HepG2 (cell line): ENCODE data around the gene SHROOM1. TPM values are rescaled to one million over a fixed set of nuclear protein-coding genes. Genes with fewer than 3 reads are reported as not detected.
A peak's percentile ranks its signal among the peaks of the same experiment; 100 is the strongest.

Experiments
- ASH2L ChIP-seq: fragments of 300-600, 200-600 bp; sonication (generic); IDR thresholded peaks from 2 replicates; pipeline ENCODE4 v1.7.0; 2017; ENCODE audit warnings: low read depth, mild to moderate bottlenecking, moderate library complexity, mixed read lengths, low read length; ENCODE audit not compliant: insufficient read length
- CCDC6 ChIP-seq: sonication (generic); formaldehyde crosslinking; IDR thresholded peaks from 2 replicates; pipeline ENCODE4 v1.8.1; 2022; ENCODE audit warnings: mild to moderate bottlenecking, missing genetic modification reagents, moderate library complexity
- CEBPB ChIP-seq: IDR thresholded peaks from 2 replicates; pipeline ENCODE4 v1.6.1; 2011; ENCODE audit warnings: low read depth, low read length, improper control_type of control experiment, borderline replicate concordance
- EP300 ChIP-seq, 3 experiments: sonication (generic) in 1 of 3; formaldehyde crosslinking in 1 of 3; IDR thresholded peaks; 2 replicates each; pipeline versions ENCODE4 v1.5.1 to v1.6.1; 2011 to 2020; ENCODE audit warnings: low read depth in 2 of 3, low read length in 2 of 3, borderline replicate concordance in 1 of 3, improper control_type of control experiment in 1 of 3, mild to moderate bottlenecking in 1 of 3, missing genetic modification reagents in 1 of 3, moderate library complexity in 1 of 3
- HDAC1 ChIP-seq: sonication (generic); formaldehyde crosslinking; IDR thresholded peaks from 2 replicates; pipeline ENCODE4 v1.5.1; 2020; ENCODE audit warnings: mild to moderate bottlenecking, missing genetic modification reagents
- HES4 ChIP-seq: sonication (generic); formaldehyde crosslinking; IDR thresholded peaks from 2 replicates; pipeline ENCODE4 v1.9.0; 2021; ENCODE audit warnings: mild to moderate bottlenecking, missing genetic modification reagents, borderline replicate concordance
- KDM6A ChIP-seq: IDR thresholded peaks from 2 replicates; pipeline ENCODE4 v1.6.1; 2016; ENCODE audit warnings: low read depth
- NCOA2 ChIP-seq: sonication (generic); formaldehyde crosslinking; IDR thresholded peaks from 2 replicates; pipeline ENCODE4 v1.8.0; 2022; ENCODE audit warnings: inconsistent platforms
- PAF1 ChIP-seq: IDR thresholded peaks from 2 replicates; pipeline ENCODE4 v1.6.1; 2016; ENCODE audit warnings: missing genetic modification reagents, missing compliant biosample characterization
- SRF ChIP-seq: IDR thresholded peaks from 2 replicates; pipeline ENCODE4 v1.6.1; 2011; ENCODE audit warnings: mild to moderate bottlenecking, low read depth, low read length, moderate library complexity
- STAT5B ChIP-seq: sonication (generic); formaldehyde crosslinking; IDR thresholded peaks from 2 replicates; pipeline ENCODE4 v1.4.0; 2020; ENCODE audit warnings: missing genetic modification reagents
- TARDBP ChIP-seq: sonication (generic); formaldehyde crosslinking; IDR thresholded peaks from 2 replicates; pipeline ENCODE4 v1.8.0; 2022; ENCODE audit warnings: mild to moderate bottlenecking, missing genetic modification reagents
- ZC3H4 ChIP-seq: sonication (generic); formaldehyde crosslinking; IDR thresholded peaks from 2 replicates; pipeline ENCODE4 v1.4.0; 2020; ENCODE audit warnings: missing genetic modification reagents, borderline replicate concordance
- ZNF354B ChIP-seq: sonication (generic); formaldehyde crosslinking; IDR thresholded peaks from 2 replicates; pipeline ENCODE4 v1.8.0; 2022; ENCODE audit warnings: mild to moderate bottlenecking, missing genetic modification reagents
- ZNF567 ChIP-seq: sonication (generic); formaldehyde crosslinking; IDR thresholded peaks from 2 replicates; pipeline ENCODE4 v1.8.1; 2023; ENCODE audit warnings: mild to moderate bottlenecking, missing genetic modification reagents, borderline replicate concordance
- ZNF747 ChIP-seq: sonication (generic); formaldehyde crosslinking; IDR thresholded peaks from 2 replicates; pipeline ENCODE4 v1.8.1; 2023; ENCODE audit warnings: missing genetic modification reagents, mild to moderate bottlenecking, borderline replicate concordance
- ZNF749 ChIP-seq: sonication (generic); formaldehyde crosslinking; IDR thresholded peaks from 2 replicates; pipeline ENCODE4 v1.8.0; 2022; ENCODE audit warnings: mild to moderate bottlenecking, missing genetic modification reagents, moderate library complexity, borderline replicate concordance
- ZNF841 ChIP-seq: sonication (generic); formaldehyde crosslinking; IDR thresholded peaks from 2 replicates; pipeline ENCODE4 v1.8.1; 2023; ENCODE audit warnings: missing genetic modification reagents, borderline replicate concordance
- polyA plus RNA-seq, 8 experiments: library from polyadenylated mRNA; depleted of rRNA in 3 of 8; stranded (reverse) in 7 of 8; unstranded in 1 of 8; fragments of >200 nt; fragmentation: Illumina TruSeq in 4 of 8; extraction: Trizol in 4 of 8; gene quantifications; 2 replicates each; pipeline versions ENCODE4 v1.2.1 to v1.2.3, GENCODE V29; 2011 to 2016; ENCODE audit warnings: low read depth in 4 of 8, missing spikeins in 1 of 8, mixed read lengths in 1 of 8; ENCODE audit not compliant: insufficient read depth in 1 of 8
- total RNA-seq, 5 experiments: library from RNA; depleted of rRNA; stranded (reverse); fragments of >200 nt; fragmentation: Illumina TruSeq; extraction: Trizol; gene quantifications; 2 replicates each; pipeline ENCODE4 v1.2.3, GENCODE V29; 2016; ENCODE audit warnings: low read depth in 1 of 5
- TF ChIP-seq, protein P1 (sequence below): sonication (generic); formaldehyde crosslinking; IDR thresholded peaks from 2 replicates; pipeline ENCODE4 v1.9.0; 2021; ENCODE audit warnings: missing genetic modification reagents, borderline replicate concordance
- TF ChIP-seq, protein P2 (sequence below), 2 experiments: sonication (generic) in 1 of 2; formaldehyde crosslinking in 1 of 2; IDR thresholded peaks; 2 replicates each; pipeline versions ENCODE4 v1.4.0 to v1.6.1; 2016 to 2020; ENCODE audit warnings: borderline replicate concordance in 1 of 2, low read depth in 1 of 2, mild to moderate bottlenecking in 1 of 2, missing genetic modification reagents in 1 of 2
- TF ChIP-seq, protein P3 (sequence below): sonication (generic); formaldehyde crosslinking; IDR thresholded peaks from 2 replicates; pipeline ENCODE4 v1.4.0; 2020; ENCODE audit warnings: missing genetic modification reagents, low read depth, mild to moderate bottlenecking, borderline replicate concordance

Gene SHROOM1
- total and polyA plus RNA-seq, 2 of the 13 experiments (the other 11 are each of a cell fraction or from before 2014, with no cell fraction given): 18.2 to 25.7 TPM

DNA sequence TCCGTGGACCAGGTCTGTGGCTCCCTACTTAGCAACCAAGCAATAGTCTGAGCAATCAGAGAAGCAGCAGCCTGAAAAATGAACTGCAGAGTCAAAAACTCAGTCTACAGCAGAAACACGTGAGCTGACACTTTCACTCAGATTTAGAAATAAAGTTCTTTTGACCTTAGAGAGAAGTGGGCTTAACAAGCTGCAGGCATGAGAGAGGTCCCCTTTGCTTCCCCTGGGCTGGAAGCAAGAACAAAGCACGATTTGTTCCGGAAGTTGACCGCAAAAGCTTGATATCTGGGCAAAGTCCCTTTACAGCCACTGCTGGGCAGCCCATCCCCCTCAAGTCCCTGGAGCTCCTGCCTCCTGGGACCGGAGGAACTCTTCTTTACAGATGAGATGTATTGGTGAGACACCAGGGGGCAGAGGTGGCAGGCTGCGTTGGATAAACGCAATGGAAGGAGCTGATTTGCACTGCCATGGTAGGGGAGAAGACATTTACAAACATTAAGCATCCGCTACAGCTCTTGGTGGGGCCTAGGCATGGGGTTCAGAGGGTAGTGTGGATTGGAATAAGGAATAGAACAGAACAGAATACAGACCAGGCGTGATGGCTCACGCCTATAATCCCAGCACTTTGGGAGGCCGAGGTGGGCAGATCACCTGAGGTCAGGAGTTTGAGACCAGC, 23.1 kb downstream of the SHROOM1 start (continued):
- TF ChIP-seq, protein P1, sequence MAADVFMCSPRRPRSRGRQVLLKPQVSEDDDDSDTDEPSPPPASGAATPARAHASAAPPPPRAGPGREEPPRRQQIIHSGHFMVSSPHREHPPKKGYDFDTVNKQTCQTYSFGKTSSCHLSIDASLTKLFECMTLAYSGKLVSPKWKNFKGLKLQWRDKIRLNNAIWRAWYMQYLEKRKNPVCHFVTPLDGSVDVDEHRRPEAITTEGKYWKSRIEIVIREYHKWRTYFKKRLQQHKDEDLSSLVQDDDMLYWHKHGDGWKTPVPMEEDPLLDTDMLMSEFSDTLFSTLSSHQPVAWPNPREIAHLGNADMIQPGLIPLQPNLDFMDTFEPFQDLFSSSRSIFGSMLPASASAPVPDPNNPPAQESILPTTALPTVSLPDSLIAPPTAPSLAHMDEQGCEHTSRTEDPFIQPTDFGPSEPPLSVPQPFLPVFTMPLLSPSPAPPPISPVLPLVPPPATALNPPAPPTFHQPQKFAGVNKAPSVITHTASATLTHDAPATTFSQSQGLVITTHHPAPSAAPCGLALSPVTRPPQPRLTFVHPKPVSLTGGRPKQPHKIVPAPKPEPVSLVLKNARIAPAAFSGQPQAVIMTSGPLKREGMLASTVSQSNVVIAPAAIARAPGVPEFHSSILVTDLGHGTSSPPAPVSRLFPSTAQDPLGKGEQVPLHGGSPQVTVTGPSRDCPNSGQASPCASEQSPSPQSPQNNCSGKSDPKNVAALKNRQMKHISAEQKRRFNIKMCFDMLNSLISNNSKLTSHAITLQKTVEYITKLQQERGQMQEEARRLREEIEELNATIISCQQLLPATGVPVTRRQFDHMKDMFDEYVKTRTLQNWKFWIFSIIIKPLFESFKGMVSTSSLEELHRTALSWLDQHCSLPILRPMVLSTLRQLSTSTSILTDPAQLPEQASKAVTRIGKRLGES: no peak
- peak; percentile 48; the same call in 1 of the 2 replicates for TF ChIP-seq ZNF749 (CRISPR knock-in tag)
- no peak for TF ChIP-seq ZNF841 (CRISPR knock-in tag)
- TF ChIP-seq KDM6A (CRISPR knock-in tag): peak; percentile 94
- TF ChIP-seq, protein P2, sequence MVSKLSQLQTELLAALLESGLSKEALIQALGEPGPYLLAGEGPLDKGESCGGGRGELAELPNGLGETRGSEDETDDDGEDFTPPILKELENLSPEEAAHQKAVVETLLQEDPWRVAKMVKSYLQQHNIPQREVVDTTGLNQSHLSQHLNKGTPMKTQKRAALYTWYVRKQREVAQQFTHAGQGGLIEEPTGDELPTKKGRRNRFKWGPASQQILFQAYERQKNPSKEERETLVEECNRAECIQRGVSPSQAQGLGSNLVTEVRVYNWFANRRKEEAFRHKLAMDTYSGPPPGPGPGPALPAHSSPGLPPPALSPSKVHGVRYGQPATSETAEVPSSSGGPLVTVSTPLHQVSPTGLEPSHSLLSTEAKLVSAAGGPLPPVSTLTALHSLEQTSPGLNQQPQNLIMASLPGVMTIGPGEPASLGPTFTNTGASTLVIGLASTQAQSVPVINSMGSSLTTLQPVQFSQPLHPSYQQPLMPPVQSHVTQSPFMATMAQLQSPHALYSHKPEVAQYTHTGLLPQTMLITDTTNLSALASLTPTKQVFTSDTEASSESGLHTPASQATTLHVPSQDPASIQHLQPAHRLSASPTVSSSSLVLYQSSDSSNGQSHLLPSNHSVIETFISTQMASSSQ (IDR thresholded peaks at IDR 0.05; ENCODE audit: low read depth): 0 out of 2 replicates have a peak, but pooled peaks have one; percentile 20
- TF ChIP-seq, protein P2 (CRISPR knock-in tag; IDR thresholded peaks at IDR 0.05; ENCODE audit: borderline replicate concordance): peak; percentile 60; the same call in 1 of the 2 replicates
- no peak for TF ChIP-seq ZNF354B (CRISPR knock-in tag)
- TF ChIP-seq NCOA2 (CRISPR knock-in tag): peak; percentile 85
- peak; percentile 99 for TF ChIP-seq ZNF747 (CRISPR knock-in tag)
- peak; percentile 92 for TF ChIP-seq ASH2L
- no peak for TF ChIP-seq CEBPB
- no peak for TF ChIP-seq HES4 (CRISPR knock-in tag)
- TF ChIP-seq SRF: 0 out of 2 replicates have a peak, but pooled peaks have one; percentile 11
- no peak for TF ChIP-seq PAF1
- TF ChIP-seq TARDBP: peak; percentile 94
- TF ChIP-seq EP300 (IDR thresholded peaks at IDR 0.05; ENCODE audit: low read depth in 2 of 2, low read length in 2 of 2): peak; percentile 81 to 93
- TF ChIP-seq EP300 (CRISPR knock-in tag; IDR thresholded peaks at IDR 0.05; ENCODE audit: borderline replicate concordance): peak; percentile 82
- no peak for TF ChIP-seq ZNF567 (CRISPR knock-in tag)
- no peak for TF ChIP-seq ZC3H4 (CRISPR knock-in tag)
- no peak for TF ChIP-seq STAT5B (CRISPR knock-in tag)
- TF ChIP-seq, protein P3, sequence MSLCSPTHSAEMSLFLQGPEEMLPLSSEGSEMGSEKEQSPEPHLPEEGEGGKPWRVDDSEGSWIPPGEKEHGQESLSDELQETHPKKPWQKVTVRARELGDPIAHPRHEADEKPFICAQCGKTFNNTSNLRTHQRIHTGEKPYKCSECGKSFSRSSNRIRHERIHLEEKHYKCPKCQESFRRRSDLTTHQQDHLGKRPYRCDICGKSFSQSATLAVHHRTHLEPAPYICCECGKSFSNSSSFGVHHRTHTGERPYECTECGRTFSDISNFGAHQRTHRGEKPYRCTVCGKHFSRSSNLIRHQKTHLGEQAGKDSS (CRISPR knock-in tag): peak; percentile 85; the same call in 1 of the 2 replicates
- peak; percentile 42; the same call in 1 of the 2 replicates for TF ChIP-seq CCDC6
- TF ChIP-seq HDAC1: peak; percentile 82
